HG03439 (cell line): ENCODE measurements around the gene MYL11.
A peak's percentile ranks its signal among the peaks of the same experiment; 100 is the strongest.
"Not testable (repeated sequence)": the region's sequence is repeated elsewhere in the genome, so short reads cannot be mapped to it uniquely, and the experiment has no call there.

Experiments
- ATAC-seq: cut with Tn5 transposase; IDR thresholded peaks from one replicate; pipeline ENCODE4 v1.9.1; 2021; ENCODE audit warnings: mild to moderate bottlenecking, moderate library complexity; ENCODE audit not compliant: unreplicated experiment

The MYL11 gene

DNA sequence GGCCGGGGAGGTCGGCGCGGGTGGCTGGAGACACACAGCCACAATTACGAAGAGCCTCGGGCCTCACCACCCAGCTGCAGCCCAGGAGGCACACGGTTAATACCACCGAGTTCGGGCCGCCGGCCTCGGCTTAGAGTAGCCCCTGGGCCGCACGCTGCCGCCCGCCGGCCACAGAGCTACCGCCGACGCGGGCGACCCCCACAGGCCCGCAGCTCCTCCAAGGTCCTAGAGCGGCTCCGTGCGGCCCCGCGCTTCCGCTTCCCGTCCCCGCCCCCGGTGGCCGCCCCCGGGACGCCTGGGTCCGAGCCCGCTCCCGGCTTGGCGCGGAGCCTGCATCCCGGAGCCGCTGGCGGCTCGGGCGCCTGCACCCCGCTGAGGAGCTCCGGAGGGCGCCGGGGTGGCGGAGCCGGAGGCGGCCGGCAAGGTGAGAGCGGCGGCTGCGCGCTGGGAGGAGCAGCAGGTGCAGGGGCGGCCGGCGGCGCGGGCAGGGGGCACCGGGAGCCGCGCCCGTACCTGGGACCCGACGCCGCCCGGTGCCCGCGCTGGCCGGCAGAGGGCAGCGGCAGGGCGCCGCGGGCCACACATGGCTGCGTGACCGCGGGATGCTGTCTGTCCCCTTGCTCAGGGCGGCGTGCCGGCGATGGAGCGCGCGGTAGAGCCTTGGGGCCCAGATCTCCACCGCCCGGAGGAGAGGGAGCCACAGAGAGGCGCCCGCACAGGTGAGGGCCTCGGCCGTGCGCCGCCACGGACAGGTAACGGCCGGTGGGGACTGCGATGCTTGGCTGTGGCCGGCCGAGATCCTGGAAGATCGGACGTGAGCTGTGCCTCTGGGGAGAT lies 20.8 kb downstream of the MYL11 start, which contains the start of gene ZNF48:
Gene ZNF48 (plus strand): TSS at position 266 of the 837 bp plus-strand sequence. CDS start 375 bp downstream, at position 641.
- peak; percentile 61 for ATAC-seq

DNA sequence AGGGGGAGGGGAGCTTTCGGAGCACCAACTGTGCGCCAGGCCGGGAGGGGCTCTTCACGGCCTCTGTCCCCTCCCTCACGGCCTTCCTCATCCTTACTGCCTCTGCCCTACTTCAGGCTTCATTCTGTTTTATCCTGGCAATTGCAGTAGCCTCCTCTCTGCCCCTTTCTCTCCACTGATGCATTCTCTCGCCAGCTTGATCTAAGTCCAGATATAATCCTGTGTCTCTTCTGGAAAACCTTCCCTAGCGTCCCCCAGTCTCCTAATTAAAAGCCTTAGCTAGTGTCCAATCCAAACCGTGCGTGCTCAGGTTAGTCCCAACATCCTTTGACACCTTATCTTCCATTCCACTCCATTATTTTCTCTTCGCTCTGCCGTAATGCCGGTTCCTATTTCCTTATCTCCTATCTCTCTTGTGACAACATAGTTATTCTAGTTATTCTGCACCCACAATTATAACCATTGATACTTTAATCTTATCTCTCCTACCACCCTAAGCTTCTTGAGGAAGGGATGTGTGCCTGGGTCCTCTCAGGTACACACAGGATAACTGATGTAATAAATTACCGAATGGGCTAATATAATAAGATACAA lies 21.5 kb downstream of the MYL11 start:
- ATAC-seq: no peak

DNA sequence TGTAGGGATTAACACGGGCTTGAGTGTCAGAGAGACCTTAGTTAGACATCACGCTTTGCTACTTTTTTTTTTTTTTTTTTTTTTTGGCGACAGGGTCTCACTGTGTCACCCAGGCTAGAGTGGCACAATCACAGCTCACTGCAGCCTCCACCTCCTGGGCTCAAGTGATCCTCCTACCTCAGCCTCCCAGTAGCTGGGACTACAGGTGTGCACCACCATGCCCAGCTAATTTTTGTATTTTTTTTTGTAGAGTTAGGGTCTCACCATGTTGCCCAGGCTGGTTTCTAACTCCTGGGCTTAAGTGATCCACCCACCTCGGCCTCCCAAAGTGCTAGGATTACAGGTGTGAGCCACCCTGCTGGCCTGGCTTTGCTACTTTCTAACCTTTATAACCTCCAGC lies 22.0 kb downstream of the MYL11 start:
- ATAC-seq: not testable (repeated sequence)

DNA sequence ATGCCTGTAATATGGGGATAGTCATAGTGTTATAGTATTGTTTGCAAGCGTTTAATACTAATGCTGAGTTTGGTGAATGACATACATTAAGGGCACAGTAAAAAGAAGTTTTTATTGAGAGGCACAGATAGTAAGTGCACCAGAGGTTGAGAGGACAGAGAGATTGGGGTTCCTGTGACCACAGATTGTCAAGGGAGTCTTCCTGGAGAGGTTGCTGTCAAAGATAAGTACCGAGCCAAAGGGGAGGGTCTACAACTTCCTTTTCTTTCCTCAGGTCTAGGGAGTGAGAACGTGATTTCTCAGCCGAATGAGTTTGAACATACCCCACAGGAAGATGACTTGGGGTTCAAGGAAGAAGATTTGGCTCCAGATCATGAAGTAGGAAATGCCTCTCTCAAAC lies 22.5 kb downstream of the MYL11 start:
- ATAC-seq: no peak

- no peak for ATAC-seq
Measured at GRCh38 chr16:30397776-30398660, 23.4 kb downstream of the MYL11 start.

DNA sequence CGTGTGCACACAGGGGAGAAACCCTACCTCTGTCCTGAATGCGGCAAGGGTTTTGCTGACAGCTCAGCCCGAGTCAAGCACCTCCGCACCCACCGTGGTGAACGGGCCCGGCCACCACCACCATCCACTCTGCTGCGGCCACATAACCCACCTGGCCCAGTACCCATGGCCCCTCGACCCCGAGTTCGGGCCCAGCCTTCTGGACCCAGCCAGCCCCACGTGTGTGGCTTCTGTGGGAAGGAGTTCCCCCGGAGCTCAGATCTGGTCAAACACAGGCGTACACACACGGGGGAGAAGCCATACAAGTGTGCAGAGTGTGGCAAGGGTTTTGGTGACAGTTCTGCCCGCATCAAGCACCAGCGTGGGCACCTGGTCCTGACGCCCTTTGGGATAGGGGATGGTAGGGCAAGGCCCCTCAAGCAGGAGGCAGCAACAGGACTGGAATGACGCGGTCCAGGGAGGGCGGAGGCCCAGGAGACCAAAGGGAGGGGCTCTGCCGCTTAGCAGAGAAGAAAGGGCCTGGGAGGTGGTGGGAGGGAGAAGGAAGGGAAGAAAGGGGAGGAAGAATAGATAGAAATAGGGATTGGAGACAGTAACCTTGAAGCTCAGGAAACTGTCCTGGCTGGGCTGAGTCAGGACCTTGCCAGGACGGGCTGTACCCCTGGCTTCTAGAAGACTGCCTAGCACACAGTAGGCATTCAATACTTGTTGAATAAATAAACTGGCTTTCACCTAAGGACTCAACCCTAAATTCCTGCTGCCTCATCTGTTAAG lies 24.2 kb downstream of the MYL11 start:
- no peak for ATAC-seq

DNA sequence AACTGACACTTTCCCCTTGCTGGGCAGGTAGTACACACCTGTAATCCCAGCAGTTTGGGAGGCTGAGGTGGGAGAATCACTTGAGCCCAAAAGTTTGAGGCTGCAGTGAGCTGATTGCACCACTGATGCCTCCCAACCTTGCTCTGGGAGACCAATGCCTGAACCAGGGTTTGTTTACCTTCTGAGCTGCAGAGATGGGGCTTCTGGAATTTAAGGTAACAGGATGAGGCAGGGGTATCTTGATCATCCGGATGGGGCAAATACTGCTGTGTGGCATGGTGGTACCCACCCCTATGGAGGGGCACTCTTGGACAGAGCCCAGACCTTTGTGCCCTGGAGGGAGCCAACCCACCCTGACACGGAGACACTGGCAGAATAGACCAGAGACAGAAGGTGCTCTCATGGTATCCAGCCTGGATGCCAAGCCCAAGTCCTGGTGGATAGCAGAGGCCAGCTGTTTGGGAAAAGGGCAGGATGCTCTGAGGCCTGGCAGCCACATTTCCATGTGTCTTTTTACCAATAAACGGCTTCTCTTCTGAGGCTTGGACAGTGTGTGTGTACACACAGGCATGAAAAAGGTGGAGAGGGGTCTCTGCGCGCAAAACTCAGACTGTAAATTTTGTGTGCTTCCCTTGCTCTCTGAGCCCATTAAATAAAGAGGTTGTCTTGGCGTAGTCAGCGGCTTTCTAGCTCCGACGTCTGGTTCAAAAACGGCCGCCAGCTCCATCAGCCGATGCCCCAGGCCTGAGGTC lies 25.0 kb downstream of the MYL11 start:
- no peak for ATAC-seq

GRCh38 chr16:30401768-30402425 lies 27.3 kb downstream of the MYL11 start:
- ATAC-seq: no peak

- peak; percentile 9 for ATAC-seq
Measured at GRCh38 chr16:30406795-30407101, 32.1 kb downstream of the MYL11 start.

DNA sequence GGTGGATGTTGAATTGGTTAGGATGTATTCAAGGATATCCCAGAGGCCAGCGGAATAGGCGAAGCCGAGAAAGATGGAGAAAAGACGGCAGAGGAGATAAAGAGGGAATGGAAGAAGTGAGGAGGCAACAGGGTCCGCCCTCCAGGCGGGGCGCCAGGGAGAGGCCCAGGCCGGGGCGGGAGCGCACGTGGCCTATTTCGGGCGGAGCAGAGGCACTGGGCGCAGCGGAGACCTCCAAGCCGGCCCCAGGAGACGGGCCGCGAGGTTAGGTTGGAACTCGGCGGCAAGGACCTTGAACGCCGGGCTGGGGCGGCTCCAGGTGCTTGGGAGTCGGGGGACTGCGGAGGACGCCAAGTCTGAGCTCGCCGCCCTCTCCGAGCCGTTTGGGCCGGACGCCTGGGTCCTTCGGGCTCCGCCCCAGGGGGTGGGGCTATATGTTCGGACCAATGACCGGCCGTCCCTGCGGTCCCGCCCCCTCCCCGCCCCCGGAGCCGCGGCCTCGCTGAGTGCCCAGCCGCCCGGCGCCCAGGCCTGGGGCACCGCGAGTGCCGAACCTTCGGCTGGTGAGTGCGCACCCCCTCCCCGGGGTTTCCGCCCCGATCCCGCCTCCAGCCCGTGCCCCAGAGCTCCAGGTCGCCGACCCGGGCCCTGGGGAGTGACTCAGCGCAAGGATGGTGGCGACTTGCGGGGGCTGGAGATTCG lies 32.7 kb downstream of the MYL11 start, which contains the start of gene ZNF771:
Gene ZNF771 (plus strand): TSS at position 505 of the 702 bp plus-strand sequence. CDS start 448 bp downstream, outside the sequence.
- ATAC-seq: peak; percentile 78

- peak; percentile 22 for ATAC-seq
Measured at GRCh38 chr16:30407804-30408534, 33.4 kb downstream of the MYL11 start.

DNA sequence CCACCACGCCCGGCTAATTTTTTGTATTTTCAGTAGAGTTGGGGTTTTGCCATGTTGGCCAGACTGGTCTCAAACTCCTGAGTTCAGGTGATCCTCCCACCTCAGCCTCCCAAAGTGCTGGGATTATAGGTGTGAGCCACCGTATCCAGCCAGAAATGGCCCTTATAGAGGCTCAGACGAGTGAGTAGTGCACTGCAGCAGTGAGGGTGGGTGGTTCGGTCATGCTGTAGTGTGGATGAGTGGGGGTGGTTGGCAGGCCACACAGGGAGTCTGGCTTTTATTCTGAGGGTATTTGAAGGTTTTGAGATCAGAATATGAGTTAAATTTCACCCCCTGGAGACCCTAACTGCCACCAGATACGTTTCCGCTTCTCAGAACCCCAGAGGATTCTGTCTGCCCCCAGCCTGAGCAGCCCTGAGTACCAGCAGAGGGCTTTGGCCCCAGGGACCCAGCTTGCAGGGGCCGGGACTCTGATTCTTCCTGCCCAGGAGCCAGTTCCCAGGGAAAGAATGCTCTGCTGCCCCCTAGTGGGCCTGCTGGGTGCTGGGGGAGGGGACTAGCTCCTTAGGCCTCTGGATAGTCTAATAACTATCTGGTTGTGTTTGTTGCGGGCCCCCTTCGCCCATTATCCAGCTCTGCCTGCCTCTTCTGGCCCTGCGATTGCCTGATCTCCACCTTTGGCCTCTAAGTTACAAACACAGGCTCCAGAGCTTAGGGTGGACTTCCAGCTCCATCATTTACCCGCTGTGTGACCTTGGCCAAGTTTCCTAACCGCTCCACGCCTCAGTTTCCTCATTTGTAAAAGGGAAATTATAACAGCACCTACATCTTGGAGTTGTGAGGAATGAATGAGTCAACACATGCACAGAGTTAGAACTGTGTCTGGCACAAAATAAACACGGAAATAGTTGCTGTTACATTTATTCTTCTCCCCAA lies 34.8 kb downstream of the MYL11 start:
- peak; percentile 32 for ATAC-seq

- ATAC-seq: no peak
Measured at GRCh38 chr16:30413112-30413806, 38.7 kb downstream of the MYL11 start.

DNA sequence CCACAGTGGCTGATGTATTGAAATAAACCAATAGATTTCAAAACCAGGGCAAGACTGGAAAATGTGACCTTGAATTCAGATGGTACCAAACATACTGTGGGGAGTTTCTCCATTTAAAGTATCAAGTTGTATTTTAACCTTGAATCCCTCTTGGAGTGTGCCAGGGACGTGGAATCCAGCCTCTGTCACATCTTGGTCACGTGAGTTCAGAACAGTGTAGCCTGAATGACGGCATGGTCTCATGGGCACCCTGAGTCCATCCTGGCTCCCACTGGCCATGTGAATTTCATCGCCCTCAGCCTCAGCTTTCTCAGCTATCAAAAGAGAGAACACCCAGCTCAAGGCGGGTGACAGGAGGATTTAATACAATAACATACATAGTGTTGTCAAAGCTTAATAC lies 39.6 kb downstream of the MYL11 start:
- ATAC-seq: no peak

GRCh38 chr16:30416047-30416603 lies 41.5 kb downstream of the MYL11 start:
- no peak for ATAC-seq
